ENCODE results near the gene BCAR3.

Gene BCAR3

DNA sequence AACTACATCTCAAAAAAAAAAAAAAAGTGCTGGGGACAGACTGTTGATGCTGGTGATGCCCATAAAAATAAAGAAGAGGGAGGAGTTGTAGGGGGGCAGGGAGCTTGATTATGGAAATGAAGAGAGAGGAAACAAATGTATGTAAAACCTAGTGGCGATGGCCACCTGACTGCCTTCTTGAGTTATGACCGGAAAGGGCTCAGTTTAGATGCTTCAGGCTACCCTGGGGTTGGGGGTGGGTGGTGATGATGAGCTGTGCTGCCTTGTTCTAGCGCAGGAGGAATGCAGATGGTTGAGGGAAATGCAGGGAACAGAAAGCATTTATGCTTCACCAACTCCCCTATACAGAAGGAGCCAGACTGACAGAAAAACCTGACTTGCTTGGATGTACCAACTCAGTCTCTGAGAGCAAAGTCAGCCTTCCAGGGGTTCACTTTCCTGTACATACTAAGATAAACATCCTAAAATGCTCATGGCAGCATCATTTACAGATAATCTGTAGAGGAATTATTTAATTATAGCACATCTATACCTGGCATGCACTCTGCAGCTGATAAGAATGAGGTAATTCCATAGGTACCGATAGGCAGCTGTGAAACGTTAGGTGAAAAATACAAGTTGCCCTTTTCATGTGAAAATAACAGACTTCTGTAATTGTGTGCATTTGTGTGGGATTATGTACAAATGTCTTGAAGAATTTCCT, 8.0 kb upstream of the BCAR3 start:
- no peaks in the 10 kb centered on the region for H3K36me3 Mint-ChIP-seq (ENCODE audit: low read depth)
- H3K9me3 Mint-ChIP-seq: no peaks in the 10 kb centered on the region
- intact Hi-C loops (cut with micrococcal nuclease): no loop called here
- H3K27ac Mint-ChIP-seq: no peak overlapping the region
- peaks cover 34% of the 10 kb centered on the region for H3K4me1 Mint-ChIP-seq (ENCODE audit: low read depth)
- no peaks in the 10 kb centered on the region for H3K27me3 Mint-ChIP-seq
- H3K4me3 Mint-ChIP-seq: no peak overlapping the region

DNA sequence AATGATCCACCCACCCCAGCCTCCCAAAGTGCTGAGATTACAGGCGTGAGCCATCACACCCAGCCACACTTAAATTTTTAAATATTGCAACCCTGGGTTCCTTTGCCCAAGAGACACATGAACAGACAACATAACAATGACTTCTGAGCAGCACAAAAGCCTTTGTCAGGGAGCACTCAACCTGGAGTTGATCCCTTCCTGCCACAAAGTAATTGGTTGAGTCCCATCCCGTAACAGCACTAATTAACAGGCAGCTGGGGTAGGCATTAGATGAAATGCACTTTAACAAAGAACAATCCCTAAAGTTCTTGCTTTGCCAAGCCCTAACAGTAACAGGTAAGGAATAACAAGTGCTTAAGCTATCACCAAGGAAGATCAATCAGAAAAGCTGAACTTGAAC, 5.9 kb upstream of the BCAR3 start:
- Mint-ChIP-seq H3K4me3 (no peak overlapping the region), H3K27ac (no peak overlapping the region), H3K27me3 (peaks cover 4% of the 10 kb centered on the region), H3K36me3 (ENCODE audit: low read depth) (no peaks in the 10 kb centered on the region), H3K9me3 (no peaks in the 10 kb centered on the region), H3K4me1 (ENCODE audit: low read depth) (peaks cover 27% of the 10 kb centered on the region)
- intact Hi-C loops (cut with micrococcal nuclease): no loop called here

DNA sequence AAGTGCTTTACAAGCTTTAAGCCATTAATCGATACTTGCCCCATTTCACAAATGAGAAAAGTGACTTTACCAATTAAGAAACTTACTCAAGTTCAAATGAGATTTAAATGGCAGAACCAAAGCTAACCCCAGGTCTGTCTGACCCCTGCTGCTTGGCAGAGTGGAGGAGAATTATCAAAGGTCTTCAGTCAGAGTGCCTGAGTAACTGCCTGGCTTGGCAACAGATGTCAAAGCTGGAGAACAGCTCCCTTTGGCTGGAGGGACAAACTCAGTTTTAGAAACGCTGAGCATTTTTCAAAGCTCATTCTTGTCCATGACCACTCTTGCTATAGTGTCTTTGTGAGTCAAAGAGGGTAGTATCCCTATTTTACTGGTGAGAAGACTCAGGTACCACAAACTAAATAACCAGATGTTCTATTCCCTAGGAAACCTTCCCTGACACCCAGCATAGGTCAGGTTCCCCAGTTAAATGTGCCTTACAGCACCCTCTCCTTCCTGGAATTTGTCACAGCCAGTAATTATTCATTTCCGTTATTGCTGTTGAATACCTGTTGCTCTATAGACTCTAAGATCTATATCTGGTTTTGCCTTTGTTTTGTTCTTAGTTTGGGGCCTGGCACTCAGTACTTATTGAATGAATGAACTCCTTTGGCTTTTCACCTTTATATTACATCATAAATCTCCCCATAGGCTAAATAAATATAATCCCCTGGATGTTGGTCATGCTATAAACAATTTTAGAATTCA, 5.0 kb upstream of the BCAR3 start:
- intact Hi-C loops (cut with micrococcal nuclease): no loop called here
- H3K4me1 Mint-ChIP-seq (ENCODE audit: low read depth): peaks cover 27% of the 10 kb centered on the region
- no peaks in the 10 kb centered on the region for H3K9me3 Mint-ChIP-seq
- H3K4me3 Mint-ChIP-seq: no peak overlapping the region
- H3K27me3 Mint-ChIP-seq: peaks cover 4% of the 10 kb centered on the region
- no peak overlapping the region for H3K27ac Mint-ChIP-seq
- peaks cover 4% of the 10 kb centered on the region for H3K36me3 Mint-ChIP-seq (ENCODE audit: low read depth)

DNA sequence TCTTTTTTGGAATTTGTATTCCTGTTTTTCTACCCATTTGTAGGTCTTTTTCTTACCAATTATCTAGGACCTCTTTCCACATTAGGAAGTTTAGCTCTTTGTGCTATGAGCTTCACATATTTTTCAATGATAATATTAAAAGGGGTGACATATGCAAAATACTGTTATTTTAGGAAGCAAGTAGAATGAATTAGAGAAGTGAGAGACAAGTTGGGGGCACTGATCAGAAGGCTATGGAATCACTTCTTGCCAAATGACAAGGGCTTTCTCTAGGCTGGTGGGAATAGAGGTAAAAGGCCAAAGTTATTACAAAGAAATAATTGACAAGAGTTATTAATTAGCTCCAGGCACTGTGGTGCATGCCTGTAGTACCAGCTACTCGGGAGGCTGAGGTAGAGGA, 4.3 kb upstream of the BCAR3 start:
- Mint-ChIP-seq H3K36me3 (ENCODE audit: low read depth) (peaks cover 12% of the 10 kb centered on the region), H3K4me1 (ENCODE audit: low read depth) (peaks cover 20% of the 10 kb centered on the region), H3K27ac (no peak overlapping the region), H3K4me3 (no peak overlapping the region), H3K9me3 (no peaks in the 10 kb centered on the region), H3K27me3 (peaks cover 4% of the 10 kb centered on the region)
- intact Hi-C loops (cut with micrococcal nuclease): no loop called here

DNA sequence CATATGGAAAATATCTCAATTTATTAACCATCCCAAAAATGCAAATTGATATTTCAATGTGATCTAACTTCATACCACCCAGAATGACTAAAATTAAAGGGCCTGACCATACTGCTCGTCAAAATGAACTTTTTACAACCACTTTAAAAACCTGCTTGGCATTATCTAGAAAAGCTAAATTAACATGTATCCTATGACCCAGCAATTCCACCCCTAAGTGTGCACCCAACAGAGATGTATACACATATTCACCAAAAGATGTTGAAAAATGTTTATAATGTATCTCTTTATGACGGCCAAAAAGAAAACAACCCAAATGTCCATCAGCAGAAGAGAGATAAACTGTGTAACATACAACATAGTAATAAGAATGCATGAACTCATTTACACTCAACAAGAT, 1.6 kb upstream of the BCAR3 start:
- Mint-ChIP-seq H3K4me1 (ENCODE audit: low read depth) (peaks cover 26% of the 10 kb centered on the region), H3K9me3 (no peaks in the 10 kb centered on the region), H3K36me3 (ENCODE audit: low read depth) (peaks cover 26% of the 10 kb centered on the region), H3K4me3 (no peak overlapping the region), H3K27me3 (peaks cover 4% of the 10 kb centered on the region), H3K27ac (no peak overlapping the region)
- intact Hi-C loops (cut with micrococcal nuclease): loop anchor here (5.0 kb wide), 2 partner anchors 49 to 129 kb away; no protein-coding TSS in a partner anchor

DNA sequence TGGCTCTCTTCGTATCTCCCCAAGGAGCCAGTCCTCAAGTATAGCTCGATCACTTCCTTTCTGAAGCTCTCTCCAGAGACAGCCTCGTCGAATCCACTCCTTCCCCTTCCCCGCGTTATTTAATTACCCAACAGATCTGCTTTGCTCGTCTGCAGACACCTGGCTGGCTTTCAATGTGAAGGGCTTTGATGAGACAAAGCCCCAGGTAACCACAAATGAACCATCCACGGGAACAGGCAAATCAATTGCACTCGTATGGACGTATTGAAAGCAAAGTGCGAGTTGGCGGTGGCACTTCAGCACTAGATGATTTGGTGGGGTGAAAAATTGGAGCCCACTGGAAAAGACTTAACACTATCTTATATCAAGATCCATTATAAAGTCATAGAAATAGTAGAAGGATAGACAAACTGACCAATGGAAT, 364 bp upstream of the BCAR3 start:
- Mint-ChIP-seq H3K36me3 (ENCODE audit: low read depth) (peaks cover 34% of the 10 kb centered on the region), H3K27ac (peak overlapping the region; percentile 94), H3K27me3 (peaks cover 4% of the 10 kb centered on the region), H3K9me3 (no peaks in the 10 kb centered on the region), H3K4me1 (ENCODE audit: low read depth) (peaks cover 34% of the 10 kb centered on the region), H3K4me3 (peak overlapping the region; percentile 95)
- intact Hi-C loops (cut with micrococcal nuclease): loop anchor here (5.0 kb wide), 2 partner anchors 50 to 130 kb away; no protein-coding TSS in a partner anchor

DNA sequence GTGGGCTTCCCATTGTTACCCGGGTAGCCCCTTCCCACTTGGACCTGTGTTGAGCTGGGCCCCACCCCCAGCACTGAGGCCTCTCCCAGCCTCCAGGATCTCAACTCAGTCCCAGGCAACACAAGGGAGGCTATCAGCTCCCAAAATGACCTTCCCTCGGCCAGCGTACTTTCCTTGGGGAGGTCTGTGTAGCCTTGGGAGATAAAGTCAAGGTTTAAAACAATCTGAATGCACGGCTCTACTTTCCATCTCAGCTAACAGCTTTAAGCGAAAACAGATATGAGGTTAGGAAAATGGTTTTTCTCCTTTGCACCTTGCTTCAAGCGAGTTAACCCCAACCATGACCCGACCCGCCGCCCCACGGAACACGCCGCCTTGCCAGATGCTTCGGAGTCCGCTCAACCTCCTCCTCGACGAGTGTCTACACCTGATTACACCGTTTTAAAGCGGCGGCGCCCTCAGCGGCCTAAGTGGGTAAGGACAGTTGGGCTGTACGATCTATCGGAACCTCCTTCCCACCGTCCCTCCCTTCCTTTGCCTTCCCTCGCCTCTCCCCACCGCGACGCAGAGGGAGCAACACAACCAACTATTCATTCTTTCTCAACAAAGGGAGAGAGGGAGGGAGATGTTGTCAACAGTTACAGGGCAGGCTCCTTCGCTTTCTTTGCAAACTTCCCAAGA, 1.1 kb downstream of the BCAR3 start:
- Mint-ChIP-seq H3K36me3 (ENCODE audit: low read depth) (peaks cover 49% of the 10 kb centered on the region), H3K9me3 (no peaks in the 10 kb centered on the region), H3K4me3 (peak overlapping the region; percentile 95), H3K27ac (peak overlapping the region; percentile 94), H3K27me3 (peaks cover 4% of the 10 kb centered on the region), H3K4me1 (ENCODE audit: low read depth) (peaks cover 43% of the 10 kb centered on the region)
- intact Hi-C loops (cut with micrococcal nuclease): loop anchor here (5.0 kb wide), 2 partner anchors 52 to 132 kb away; no protein-coding TSS in a partner anchor

DNA sequence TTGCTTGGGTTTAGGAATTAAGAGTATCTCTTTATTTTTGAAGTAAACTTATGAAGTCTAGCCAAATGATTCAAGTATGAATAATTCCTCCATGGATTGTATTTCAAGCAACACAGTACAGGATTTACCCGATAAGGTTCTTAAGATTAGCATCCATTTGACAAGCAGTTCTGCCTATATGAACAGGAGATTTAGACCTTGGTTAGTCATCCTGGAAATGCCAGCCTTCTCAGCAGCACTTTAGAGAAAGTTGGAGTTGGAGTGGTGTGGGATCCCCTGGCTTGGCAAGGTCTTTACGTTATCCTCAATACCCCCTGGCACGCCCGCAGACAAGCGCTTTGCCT, 1.6 kb downstream of the BCAR3 start:
- Mint-ChIP-seq H3K36me3 (ENCODE audit: low read depth) (peaks cover 53% of the 10 kb centered on the region), H3K27me3 (peaks cover 4% of the 10 kb centered on the region), H3K4me3 (peak overlapping the region; percentile 95), H3K27ac (peak overlapping the region; percentile 94), H3K4me1 (ENCODE audit: low read depth) (peaks cover 47% of the 10 kb centered on the region), H3K9me3 (no peaks in the 10 kb centered on the region)
- intact Hi-C loops (cut with micrococcal nuclease): loop anchor here (5.0 kb wide), 2 partner anchors 52 to 132 kb away; no protein-coding TSS in a partner anchor

DNA sequence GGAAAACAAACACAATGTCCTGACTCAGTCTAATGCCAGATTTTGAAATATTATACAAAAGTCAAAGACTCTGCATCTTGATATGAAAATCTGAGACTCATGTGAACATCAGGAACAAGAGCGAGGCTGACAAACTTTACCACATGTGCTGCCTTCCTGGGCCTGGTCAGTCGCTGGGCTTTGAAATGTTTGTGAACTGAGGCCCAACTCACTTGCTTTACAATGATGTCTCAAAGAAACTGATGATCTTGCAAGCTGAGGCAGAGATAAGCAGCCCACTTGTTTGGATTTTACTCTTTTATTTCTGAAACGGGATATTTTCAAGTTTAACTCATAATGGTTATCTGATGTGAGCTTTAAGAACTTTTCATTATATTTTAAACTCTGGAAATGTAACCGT, 2.1 kb downstream of the BCAR3 start:
- Mint-ChIP-seq H3K27ac (no peak overlapping the region), H3K27me3 (peaks cover 4% of the 10 kb centered on the region), H3K9me3 (no peaks in the 10 kb centered on the region), H3K4me3 (peak overlapping the region; percentile 95), H3K36me3 (ENCODE audit: low read depth) (peaks cover 57% of the 10 kb centered on the region), H3K4me1 (ENCODE audit: low read depth) (peaks cover 52% of the 10 kb centered on the region)
- intact Hi-C loops (cut with micrococcal nuclease): loop anchor here (5.0 kb wide), 1 partner anchor 73 kb away; no protein-coding TSS in a partner anchor

DNA sequence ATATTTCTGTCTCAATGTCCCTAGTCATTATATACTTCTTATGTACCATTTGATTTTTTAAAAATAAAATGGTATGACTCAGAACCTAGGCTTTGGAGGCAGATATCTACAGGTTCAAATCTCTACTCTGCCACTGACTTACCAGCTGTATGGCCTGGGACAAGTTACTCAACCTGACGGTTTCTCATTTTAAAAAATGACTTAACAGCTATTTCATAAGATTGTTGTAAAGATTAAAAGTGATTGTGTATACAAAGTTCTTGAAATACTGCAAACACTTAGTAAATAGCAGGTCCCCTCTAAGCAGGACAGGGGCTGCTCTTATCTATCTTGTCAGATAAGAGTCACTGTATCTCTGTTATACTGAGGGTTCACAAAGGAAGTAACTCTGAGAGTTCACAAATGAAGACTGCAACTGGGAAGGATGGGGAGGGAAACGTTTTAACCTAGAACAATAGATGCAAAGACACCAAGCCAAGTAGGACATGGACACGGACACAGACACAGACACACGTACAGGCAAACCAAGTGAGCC, 2.6 kb downstream of the BCAR3 start:
- intact Hi-C loops (cut with micrococcal nuclease): loop anchor here (5.0 kb wide), 1 partner anchor 73 kb away; no protein-coding TSS in a partner anchor
- Mint-ChIP-seq H3K27me3 (peaks cover 4% of the 10 kb centered on the region), H3K4me1 (ENCODE audit: low read depth) (peaks cover 58% of the 10 kb centered on the region)

DNA sequence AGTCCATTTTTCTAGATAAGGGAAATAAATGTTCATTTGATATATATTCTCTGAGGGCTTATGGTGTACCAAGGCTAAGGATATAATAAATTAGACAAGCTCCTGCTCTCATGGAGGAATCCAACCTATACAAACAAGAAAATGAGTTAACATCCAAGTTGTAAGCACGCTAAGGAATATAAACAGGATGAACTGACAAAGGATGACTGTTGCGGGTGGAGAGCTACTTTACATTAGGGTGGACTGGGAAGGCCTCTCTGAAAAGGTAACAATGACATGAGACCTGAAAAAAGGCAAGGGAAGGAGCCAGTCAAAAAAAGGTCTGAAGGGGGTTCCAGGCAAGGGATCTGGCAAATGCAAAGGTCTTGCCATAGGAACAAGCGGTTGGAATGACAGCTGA, 3.1 kb downstream of the BCAR3 start:
- intact Hi-C loops (cut with micrococcal nuclease): loop anchor here (5.0 kb wide), 1 partner anchor 74 kb away; no protein-coding TSS in a partner anchor

More for the DNA sequence above, 2.6 kb downstream of the BCAR3 start:
- no peak overlapping the region for H3K4me3 Mint-ChIP-seq
- no peaks in the 10 kb centered on the region for H3K9me3 Mint-ChIP-seq
- H3K36me3 Mint-ChIP-seq (ENCODE audit: low read depth): peaks cover 63% of the 10 kb centered on the region
- H3K27ac Mint-ChIP-seq: no peak overlapping the region

DNA sequence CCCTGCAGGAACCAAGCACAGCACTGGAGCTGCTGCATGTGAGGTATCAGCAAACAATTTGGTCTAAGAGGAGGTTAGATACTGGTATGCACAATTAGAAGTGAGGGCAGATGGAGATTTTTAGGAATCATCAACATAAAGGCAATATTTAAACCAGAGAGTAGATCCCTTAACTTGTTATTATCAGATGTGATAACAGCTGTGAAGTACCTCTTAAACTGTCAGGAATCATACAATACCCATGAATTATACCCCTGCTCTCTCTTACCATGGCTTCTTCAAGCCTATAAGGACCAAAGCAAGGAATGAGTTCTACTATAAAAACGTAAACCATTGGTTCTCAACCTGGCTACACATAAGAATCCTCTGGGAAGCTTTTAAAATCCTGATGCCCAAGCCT, 3.9 kb downstream of the BCAR3 start:
- Mint-ChIP-seq H3K4me1 (ENCODE audit: low read depth) (peaks cover 70% of the 10 kb centered on the region), H3K36me3 (ENCODE audit: low read depth) (peaks cover 76% of the 10 kb centered on the region)

More for the DNA sequence above, 3.1 kb downstream of the BCAR3 start:
- Mint-ChIP-seq H3K27ac (no peak overlapping the region), H3K36me3 (ENCODE audit: low read depth) (peaks cover 68% of the 10 kb centered on the region), H3K4me3 (no peak overlapping the region), H3K9me3 (no peaks in the 10 kb centered on the region), H3K27me3 (peaks cover 3% of the 10 kb centered on the region), H3K4me1 (ENCODE audit: low read depth) (peaks cover 63% of the 10 kb centered on the region)

DNA sequence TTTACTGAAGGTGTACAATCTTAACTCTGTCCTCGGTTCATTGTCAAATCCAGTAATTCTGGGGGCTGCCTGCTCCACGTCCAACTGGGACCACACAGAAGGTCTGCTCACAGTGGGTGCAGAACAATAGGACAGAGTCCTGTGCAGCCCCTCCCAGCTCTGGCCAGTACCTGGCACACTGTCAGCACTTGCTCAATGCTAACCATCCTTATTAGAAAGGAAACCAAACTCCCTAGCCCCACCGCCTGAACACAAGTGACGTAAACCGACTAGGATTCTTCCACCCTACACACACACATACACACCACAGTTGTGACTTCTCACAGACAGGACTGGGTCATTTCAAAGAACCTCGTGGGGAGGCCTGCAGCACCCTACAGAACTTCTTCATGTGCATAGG, 5.2 kb downstream of the BCAR3 start:
- no peaks in the 10 kb centered on the region for H3K27me3 Mint-ChIP-seq
- H3K36me3 Mint-ChIP-seq (ENCODE audit: low read depth): peaks cover 72% of the 10 kb centered on the region
- H3K27ac Mint-ChIP-seq: no peak overlapping the region
- H3K4me3 Mint-ChIP-seq: no peak overlapping the region
- H3K4me1 Mint-ChIP-seq (ENCODE audit: low read depth): peaks cover 73% of the 10 kb centered on the region
- no peaks in the 10 kb centered on the region for H3K9me3 Mint-ChIP-seq
- intact Hi-C loops (cut with micrococcal nuclease): loop anchor here (5.0 kb wide), 1 partner anchor 76 kb away; no protein-coding TSS in a partner anchor

More for the DNA sequence above, 3.9 kb downstream of the BCAR3 start:
- no peaks in the 10 kb centered on the region for H3K27me3 Mint-ChIP-seq
- no peaks in the 10 kb centered on the region for H3K9me3 Mint-ChIP-seq
- no peak overlapping the region for H3K4me3 Mint-ChIP-seq
- intact Hi-C loops (cut with micrococcal nuclease): loop anchor here (5.0 kb wide), 1 partner anchor 75 kb away; no protein-coding TSS in a partner anchor
- no peak overlapping the region for H3K27ac Mint-ChIP-seq

Measured in dendritic cell treated with granulocyte-macrophage colony-stimulating factor and Interleukin-4, amounts not matched to agents 40 ng/mL and 50 ng/mL, for 4 days (primary cell).